H4 (cell line): ENCODE measurements around the gene MVB12B. TPM values are rescaled to one million over a fixed set of nuclear protein-coding genes. Genes with fewer than 3 reads are reported as not detected.
A peak's percentile ranks its signal among the peaks of the same experiment; 100 is the strongest.

Experiments
- DNase-seq: peaks from one replicate; pipeline ENCODE4 v3.0.0-alpha.2; 2015; ENCODE audit warnings: low spot score
- total RNA-seq: library from RNA; depleted of rRNA; stranded (reverse); fragments of >200 nt; shearing (Covaris generic); gene quantifications from 2 replicates; pipeline ENCODE4 v1.2.3, GENCODE V29; 2014

The MVB12B gene
- total RNA-seq, 1 experiment from 2014 or later, result 2.8 TPM

GRCh38 chr9:126403397-126403796 is 76.8 kb downstream of the MVB12B start:
- DNase-seq, result no peak

GRCh38 chr9:126404459-126404858 is 77.8 kb downstream of the MVB12B start:
- DNase-seq, result no peak

GRCh38 chr9:126406075-126406667 is 79.5 kb downstream of the MVB12B start:
- no peak for DNase-seq

GRCh38 chr9:126407114-126407870 is 80.7 kb downstream of the MVB12B start:
- no peak for DNase-seq

- no peak for DNase-seq
These were observed 81.4 kb downstream of the MVB12B start for GRCh38 chr9:126408004-126408403.

GRCh38 chr9:126410229-126410628 is 83.6 kb downstream of the MVB12B start:
- no peak for DNase-seq

- DNase-seq, result peak; percentile 28
These were observed 84.8 kb downstream of the MVB12B start for GRCh38 chr9:126411225-126411947.

GRCh38 chr9:126411948-126412284 is 85.3 kb downstream of the MVB12B start:
- no peak for DNase-seq

- no peak for DNase-seq
These were observed 86.3 kb downstream of the MVB12B start for GRCh38 chr9:126412905-126413304.

- DNase-seq, result no peak
These were observed 86.9 kb downstream of the MVB12B start for GRCh38 chr9:126413391-126414068.

GRCh38 chr9:126415741-126416370 is 89.2 kb downstream of the MVB12B start:
- DNase-seq, result no peak

- DNase-seq, result no peak
These were observed 90.4 kb downstream of the MVB12B start for GRCh38 chr9:126417043-126417442.

- DNase-seq, result no peak
These were observed 91.1 kb downstream of the MVB12B start for GRCh38 chr9:126417684-126418083.

- no peak for DNase-seq
These were observed 92.0 kb downstream of the MVB12B start for GRCh38 chr9:126418608-126419007.

- no peak for DNase-seq
These were observed 92.8 kb downstream of the MVB12B start for GRCh38 chr9:126419475-126419874.

GRCh38 chr9:126420135-126420534 is 93.5 kb downstream of the MVB12B start:
- DNase-seq, result no peak

- peak; percentile 40 for DNase-seq
These were observed 94.3 kb downstream of the MVB12B start for GRCh38 chr9:126420643-126421564.

GRCh38 chr9:126421567-126422428 is 95.2 kb downstream of the MVB12B start:
- DNase-seq, result no peak

- no peak for DNase-seq
These were observed 96.7 kb downstream of the MVB12B start for GRCh38 chr9:126423142-126423915.
